ENCODE data around the gene DDX39A. TPM values are rescaled to one million over a fixed set of nuclear protein-coding genes. Genes with fewer than 3 reads are reported as not detected.

DDX39A gene
- 35.3 and 38.0 TPM in 2 replicates for total RNA-seq

GRCh38 chr19:14419106-14419813 is at the start of gene DDX39A:
TSS of gene DDX39A (minus strand) at chr19:14419341. CDS start at chr19:14413220, 6,121 bp downstream.

DNA sequence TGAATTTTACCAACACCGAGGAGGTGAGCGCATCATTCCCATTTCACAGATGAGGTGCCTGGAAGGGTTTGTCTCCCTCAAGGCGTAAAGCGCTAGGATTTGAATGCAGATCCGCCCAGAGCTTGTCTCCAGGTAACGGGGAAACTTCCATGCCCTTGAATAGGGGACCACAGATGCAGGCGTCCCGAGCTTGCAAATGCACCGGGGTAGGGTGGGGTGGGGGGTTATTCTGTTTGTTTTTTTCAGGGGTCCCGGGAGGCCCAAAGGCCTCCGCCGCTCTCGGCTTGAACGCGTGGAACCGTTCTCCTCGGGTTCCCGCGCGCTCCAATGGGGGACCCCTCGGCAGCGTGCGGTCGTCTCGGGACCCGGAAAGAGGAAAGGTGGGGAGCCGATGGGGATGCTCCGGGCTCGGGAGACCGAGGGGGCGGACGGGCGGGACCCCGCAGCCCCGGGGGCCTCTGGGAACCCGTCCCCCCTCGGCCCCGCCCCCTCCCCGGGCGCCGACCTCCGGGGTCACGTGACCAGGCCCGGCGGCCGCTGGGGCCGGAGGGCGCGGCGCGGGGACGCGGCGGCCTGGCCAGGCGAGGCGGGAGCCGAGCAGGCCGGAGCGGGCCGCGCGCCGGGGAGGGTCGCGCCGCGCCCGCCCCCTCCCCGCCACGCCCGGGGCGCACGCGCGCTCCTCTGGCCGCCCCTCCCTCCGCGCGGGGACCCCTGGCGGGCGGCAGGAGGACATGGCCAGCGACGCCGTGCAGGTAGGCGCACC is 13.8 kb upstream of the DDX39A start, which contains the start of gene PKN1:
Gene PKN1, plus strand, starts transcription at position 516 of the 763 bp plus-strand sequence. Its CDS starts 216 bp downstream, at position 732.

Other genes starting within 250 kb of the DDX39A start
- gene ADGRL1, start 213.2 kb downstream of the DDX39A start, total RNA-seq: 22.0 and 22.7 TPM in 2 replicates
- 23.0 and 31.3 TPM in 2 replicates for gene ADGRE5, start 37.9 kb downstream of the DDX39A start, total RNA-seq
- 68.0 and 80.4 TPM in 2 replicates for gene PKN1, start 14.0 kb upstream of the DDX39A start, total RNA-seq
- 0.44 and 0.56 TPM in 2 replicates for gene PTGER1, start 56.0 kb upstream of the DDX39A start, total RNA-seq
- gene GIPC1, start 76.8 kb upstream of the DDX39A start, total RNA-seq: 50.0 and 51.2 TPM in 2 replicates
- 49.2 and 56.2 TPM in 2 replicates for gene DNAJB1, start 99.1 kb upstream of the DDX39A start, total RNA-seq
- 35.4 and 44.0 TPM in 2 replicates for gene TECR, start 110.3 kb upstream of the DDX39A start, total RNA-seq
- gene NDUFB7, start 152.7 kb upstream of the DDX39A start, total RNA-seq: 230 and 276 TPM in 2 replicates
- not detected in 2 replicates for gene CLEC17A, start 163.7 kb upstream of the DDX39A start, total RNA-seq

Measured in cardiac ventricle fibroblast (primary cell).